ENCODE results near the gene SLC10A1. TPM values are rescaled to one million over a fixed set of nuclear protein-coding genes. Genes with fewer than 3 reads are reported as not detected.

The SLC10A1 gene
- total and polyA plus RNA-seq, 2 of the 4 experiments (the other 2 are of a cell fraction) = 0.03 TPM; not detected in 1

DNA sequence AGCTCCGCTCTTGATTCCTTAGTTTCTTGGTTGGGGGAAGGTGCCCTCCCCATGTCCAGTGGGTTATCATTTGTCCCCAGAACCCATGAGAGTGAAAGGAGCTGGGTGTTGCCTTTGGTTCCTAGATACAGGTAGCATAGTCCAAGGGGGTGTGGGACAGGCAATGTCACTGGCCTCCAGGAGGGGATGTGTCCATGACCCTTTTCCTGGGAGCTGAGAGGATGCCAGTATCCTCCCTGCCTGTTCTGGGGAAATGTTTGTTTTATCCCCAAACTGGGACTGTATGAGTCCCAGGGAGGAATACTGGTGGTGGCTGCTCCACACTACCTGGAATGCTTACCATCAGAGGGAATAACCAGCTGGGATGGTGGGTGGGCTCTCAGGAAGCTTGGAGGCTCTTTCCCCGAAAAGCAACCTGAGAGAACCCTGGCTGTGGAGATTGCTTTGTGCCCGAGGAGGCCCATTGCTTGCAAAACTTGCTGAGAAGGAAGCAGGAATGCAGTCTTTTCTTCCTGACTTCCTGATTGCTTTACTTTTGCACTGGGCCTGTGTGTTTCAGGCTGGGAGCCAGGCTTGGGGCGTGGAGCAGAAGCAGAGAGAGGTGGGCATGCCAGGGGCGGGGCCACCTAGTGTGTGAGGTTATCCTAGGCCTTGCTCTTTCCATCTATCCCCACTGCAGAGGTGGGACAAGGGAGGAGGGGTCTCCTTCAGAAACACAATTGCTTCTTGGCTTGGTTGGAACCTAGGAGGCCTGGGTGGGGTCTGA lies 715 bp upstream of the SLC10A1 start:
- Histone ChIP-seq H4K5ac (ENCODE audit: low read depth, low read length) (no peak overlapping the region), H2BK15ac (ENCODE audit: low read depth, low read length) (no peak overlapping the region), H3K4me1 (ENCODE audit: control insufficient read depth, insufficient read depth, low read length) (no peaks in the 10 kb centered on the region), H4K91ac (ENCODE audit: insufficient read depth, low read depth, low read length) (no peak overlapping the region), H3K27ac (ENCODE audit: insufficient read depth, low read length) (no peak overlapping the region), H3K23ac (ENCODE audit: low read depth, low read length) (no peak overlapping the region), H2BK20ac (ENCODE audit: low read depth, low read length) (no peak overlapping the region), H2AFZ (replicated peaks; ENCODE audit: low read length, poor library complexity) (no peak overlapping the region), H3K14ac (replicated peaks; ENCODE audit: low read depth, low read length) (no peak overlapping the region), H3K56ac (ENCODE audit: extremely low read depth, insufficient read depth, low read length) (no peak overlapping the region), H2AK5ac (ENCODE audit: low read depth, low read length) (no peak overlapping the region), H3K9me1 (ENCODE audit: insufficient read depth, low read length) (0 out of 2 replicates have a peak, but pooled peaks cover 2% of the 10 kb centered on the region), H3K27me3 (ENCODE audit: control insufficient read depth, insufficient read depth, low read length) (peaks cover 13% of the 10 kb centered on the region), H2BK120ac (ENCODE audit: low read depth, low read length) (no peak overlapping the region), H3K79me1 (ENCODE audit: low read depth in 1 of 2, low read length in 2 of 2) (no peaks in the 10 kb centered on the region), H3K36me3 (ENCODE audit: control insufficient read depth, insufficient read depth, low read length) (no peaks in the 10 kb centered on the region), H3K18ac (ENCODE audit: low read depth, low read length) (no peak overlapping the region), H2BK5ac (ENCODE audit: low read depth, low read length, poor library complexity, severe bottlenecking) (no peak overlapping the region), H3K9ac (ENCODE audit: low read depth, low read length) (no peak overlapping the region), H4K20me1 (ENCODE audit: insufficient read depth, low read length) (no peaks in the 10 kb centered on the region; the same call in 1 of the 2 replicates), H2AK9ac (replicated peaks; ENCODE audit: low read depth, low read length, poor library complexity) (no peak overlapping the region), H3K9me3 (ENCODE audit: control insufficient read depth, insufficient read depth, low read length) (peaks cover 3% of the 10 kb centered on the region), H3K4me2 (ENCODE audit: low read depth, low read length) (no peak overlapping the region), H4K8ac (ENCODE audit: low read depth in 2 of 2, low read length in 2 of 2) (no peak overlapping the region), H3K4me3 (ENCODE audit: insufficient read depth, low read depth, low read length) (no peak overlapping the region), H3K4ac (ENCODE audit: low read depth, low read length) (no peak overlapping the region)
- POLR2A ChIA-PET (ENCODE audit: unreplicated experiment) = no interaction called here
- CTCF ChIA-PET = no interaction called here
- BruUV-seq (replicated peaks) = no TSS peak
- dilution Hi-C loops (cut with HindIII; ENCODE audit: low sequenced_read_pairs, unreplicated experiment) = no loop called here
- 33% methylated on average over 1 of the region's 5 CpGs; no CpG with 5 or more reads in 1 of the 2 experiments for WGBS, 2 experiments (ENCODE audit: extremely low coverage in 2 of 2, insufficient read length in 1 of 2)
- TF ChIP-seq, protein P1, sequence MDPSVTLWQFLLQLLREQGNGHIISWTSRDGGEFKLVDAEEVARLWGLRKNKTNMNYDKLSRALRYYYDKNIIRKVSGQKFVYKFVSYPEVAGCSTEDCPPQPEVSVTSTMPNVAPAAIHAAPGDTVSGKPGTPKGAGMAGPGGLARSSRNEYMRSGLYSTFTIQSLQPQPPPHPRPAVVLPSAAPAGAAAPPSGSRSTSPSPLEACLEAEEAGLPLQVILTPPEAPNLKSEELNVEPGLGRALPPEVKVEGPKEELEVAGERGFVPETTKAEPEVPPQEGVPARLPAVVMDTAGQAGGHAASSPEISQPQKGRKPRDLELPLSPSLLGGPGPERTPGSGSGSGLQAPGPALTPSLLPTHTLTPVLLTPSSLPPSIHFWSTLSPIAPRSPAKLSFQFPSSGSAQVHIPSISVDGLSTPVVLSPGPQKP (IDR thresholded peaks at IDR 0.05; ENCODE audit: borderline replicate concordance, low read depth, low read length) = no peak
- TF ChIP-seq MAFK (IDR thresholded peaks at IDR 0.05; ENCODE audit: low read depth, low read length) (no peak), MAZ (IDR thresholded peaks at IDR 0.05; ENCODE audit: borderline replicate concordance, low read depth, low read length) (no peak), CEBPB (IDR thresholded peaks at IDR 0.05; ENCODE audit: low read depth, low read length) (no peak), CHD1 (IDR thresholded peaks at IDR 0.05; ENCODE audit: low read depth, low read length) (no peak), NFE2L2 (IDR thresholded peaks at IDR 0.05; ENCODE audit: low read depth, low read length) (no peak), RFX5 (IDR thresholded peaks at IDR 0.05; ENCODE audit: low read depth, low read length) (no peak), SMC3 (IDR thresholded peaks at IDR 0.05; ENCODE audit: low read depth, low read length) (no peak), RAD21 (IDR thresholded peaks at IDR 0.05; ENCODE audit: low read length) (no peak), BHLHE40 (IDR thresholded peaks at IDR 0.05; ENCODE audit: low read depth, low read length) (no peak), RCOR1 (IDR thresholded peaks at IDR 0.05; ENCODE audit: insufficient replicate concordance, low read length) (no peak), MXI1 (IDR thresholded peaks at IDR 0.05; ENCODE audit: borderline replicate concordance, low read depth, low read length) (no peak), POLR2A (IDR thresholded peaks at IDR 0.05; ENCODE audit: low read depth, low read length) (no peak)
- TF ChIP-seq, protein P2, sequence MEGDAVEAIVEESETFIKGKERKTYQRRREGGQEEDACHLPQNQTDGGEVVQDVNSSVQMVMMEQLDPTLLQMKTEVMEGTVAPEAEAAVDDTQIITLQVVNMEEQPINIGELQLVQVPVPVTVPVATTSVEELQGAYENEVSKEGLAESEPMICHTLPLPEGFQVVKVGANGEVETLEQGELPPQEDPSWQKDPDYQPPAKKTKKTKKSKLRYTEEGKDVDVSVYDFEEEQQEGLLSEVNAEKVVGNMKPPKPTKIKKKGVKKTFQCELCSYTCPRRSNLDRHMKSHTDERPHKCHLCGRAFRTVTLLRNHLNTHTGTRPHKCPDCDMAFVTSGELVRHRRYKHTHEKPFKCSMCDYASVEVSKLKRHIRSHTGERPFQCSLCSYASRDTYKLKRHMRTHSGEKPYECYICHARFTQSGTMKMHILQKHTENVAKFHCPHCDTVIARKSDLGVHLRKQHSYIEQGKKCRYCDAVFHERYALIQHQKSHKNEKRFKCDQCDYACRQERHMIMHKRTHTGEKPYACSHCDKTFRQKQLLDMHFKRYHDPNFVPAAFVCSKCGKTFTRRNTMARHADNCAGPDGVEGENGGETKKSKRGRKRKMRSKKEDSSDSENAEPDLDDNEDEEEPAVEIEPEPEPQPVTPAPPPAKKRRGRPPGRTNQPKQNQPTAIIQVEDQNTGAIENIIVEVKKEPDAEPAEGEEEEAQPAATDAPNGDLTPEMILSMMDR (conservative IDR thresholded peaks at IDR 0.05; ENCODE audit: low read depth, low read length) = no peak
- TF ChIP-seq, protein P3, sequence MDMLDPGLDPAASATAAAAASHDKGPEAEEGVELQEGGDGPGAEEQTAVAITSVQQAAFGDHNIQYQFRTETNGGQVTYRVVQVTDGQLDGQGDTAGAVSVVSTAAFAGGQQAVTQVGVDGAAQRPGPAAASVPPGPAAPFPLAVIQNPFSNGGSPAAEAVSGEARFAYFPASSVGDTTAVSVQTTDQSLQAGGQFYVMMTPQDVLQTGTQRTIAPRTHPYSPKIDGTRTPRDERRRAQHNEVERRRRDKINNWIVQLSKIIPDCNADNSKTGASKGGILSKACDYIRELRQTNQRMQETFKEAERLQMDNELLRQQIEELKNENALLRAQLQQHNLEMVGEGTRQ (IDR thresholded peaks at IDR 0.05; ENCODE audit: low read depth, low read length) = no peak
- DNase-seq (no peak), ATAC-seq (ENCODE audit: low read depth) (no peak)
- in situ Hi-C loops (cut with MboI; ENCODE audit: low sequenced_read_pairs) = no loop called here
- intact Hi-C loops (cut with micrococcal nuclease) = no loop called here
